K562 (cell line): Measurements from ENCODE around the gene ADAM19. TPM values are rescaled to one million over a fixed set of nuclear protein-coding genes. Genes with fewer than 3 reads are reported as not detected.

Experiments used
- ATAC-seq: fragments of 200-7000 bp; cut with Tn5 transposase; 3 replicates; pipeline ENCODE4 v1.9.1; 2020; ENCODE audit warnings: moderate library complexity
- BruUV-seq: library from RNA; stranded (reverse); fragments of 400-500 nt; replicated peaks from 2 replicates; lab custom pipeline; 2021; lab: Mats Ljungman, UMichigan
- CTCF ChIA-PET: fragments of 300-600 bp; formaldehyde crosslinking; extraction: SDS; loops from one replicate; lab custom pipeline; 2021; ENCODE audit warnings: low intra/inter-chr PET ratio; lab: Yijun Ruan, JAX
- POLR2A ChIA-PET: fragments of 300-600, 350-650 bp; sonication (Branson Sonifier 250); formaldehyde crosslinking; extraction: SDS; loops from one replicate; lab custom pipeline; 2021; ENCODE audit warnings: antibody characterized with exemption, inconsistent platforms; lab: Yijun Ruan, JAX
- DNase-seq, 4 experiments: peaks; one replicate each; pipeline versions ENCODE4 v3.0.0 to v3.0.0-alpha.2; 2011 to 2018; ENCODE audit warnings: low spot score in 3 of 4, mixed read lengths in 3 of 4; ENCODE audit errors: extremely low read depth in 1 of 4
- FAIRE-seq: peaks from 2 replicates; lab custom pipeline; 2011; peaks lifted over from hg19 to GRCh38; lab: Jason Lieb, UNC
- H2AFZ ChIP-seq: 2 replicates; pipeline ENCODE4 v1.6.0; 2011; ENCODE audit warnings: low read depth, low read length, control low read depth, inconsistent platforms
- H3K27ac ChIP-seq: fragments of 200-600 bp; 3 replicates; pipeline ENCODE4 v1.8.0; 2011; ENCODE audit warnings: low read depth, mild to moderate bottlenecking, control low read depth, inconsistent platforms, low read length, moderate library complexity, mixed read lengths; ENCODE audit errors: extremely low read depth
- H3K27me3 ChIP-seq, 2 experiments: fragments of 300-600 bp in 1 of 2; 2 replicates in 1 of 2; 3 replicates in 1 of 2; pipeline versions ENCODE4 v1.6.0 to v1.8.0; 2011; ENCODE audit warnings: inconsistent platforms in 2 of 2, low read length in 2 of 2, mild to moderate bottlenecking in 1 of 2, mixed read lengths in 1 of 2, moderate library complexity in 1 of 2; ENCODE audit not compliant: control insufficient read depth in 2 of 2, insufficient read depth in 2 of 2
- H3K36me3 ChIP-seq: fragments of 300-600 bp; 3 replicates; pipeline ENCODE4 v1.8.0; 2011; ENCODE audit warnings: mild to moderate bottlenecking, low read length, inconsistent platforms; ENCODE audit not compliant: control insufficient read depth, insufficient read depth
- H3K4me1 ChIP-seq, 2 experiments: fragments of 200-600 bp in 1 of 2; replicated peaks in 1 of 2; 2 replicates in 1 of 2; 3 replicates in 1 of 2; pipeline versions ENCODE4 v1.5.1 to v1.8.0; 2011; ENCODE audit warnings: inconsistent platforms in 2 of 2, low read length in 2 of 2, mild to moderate bottlenecking in 1 of 2, mixed read lengths in 1 of 2, moderate library complexity in 1 of 2; ENCODE audit not compliant: control insufficient read depth in 2 of 2, insufficient read depth in 2 of 2
- H3K4me2 ChIP-seq: 2 replicates; pipeline ENCODE4 v1.6.1; 2011; ENCODE audit warnings: low read length, control low read depth, inconsistent platforms, mixed read lengths; ENCODE audit not compliant: insufficient read depth
- H3K4me3 ChIP-seq: fragments of 200-600 bp; sonication (generic), shearing (Covaris generic); 2 replicates; pipeline ENCODE4 v1.5.1; 2016; ENCODE audit warnings: control low read depth, inconsistent platforms
- H3K79me2 ChIP-seq: fragments of 200-600 bp; 3 replicates; pipeline ENCODE4 v1.8.0; 2011; ENCODE audit warnings: low read length, inconsistent platforms; ENCODE audit not compliant: control insufficient read depth, insufficient read depth
- H3K9ac ChIP-seq, 2 experiments: 2 replicates each; pipeline versions ENCODE4 v1.6.0 to v1.6.1; 2011; ENCODE audit warnings: low read depth in 2 of 2, low read length in 2 of 2, control low read depth in 1 of 2, inconsistent platforms in 1 of 2, mild to moderate bottlenecking in 1 of 2, mixed read lengths in 1 of 2; ENCODE audit not compliant: insufficient read depth in 1 of 2
- H3K9me1 ChIP-seq: one replicate; pipeline ENCODE4 v1.6.0; 2011; ENCODE audit warnings: inconsistent platforms, mild to moderate bottlenecking, low read length, moderate library complexity; ENCODE audit not compliant: control insufficient read depth, insufficient read depth
- H3K9me3 ChIP-seq: replicated peaks from 2 replicates; pipeline ENCODE4 v1.5.1; 2011; ENCODE audit warnings: low read depth, low read length, inconsistent platforms; ENCODE audit not compliant: control insufficient read depth, insufficient read depth
- H4K20me1 ChIP-seq: replicated peaks from 2 replicates; pipeline ENCODE4 v1.6.1; 2011; ENCODE audit warnings: low read length, inconsistent platforms, mixed read lengths; ENCODE audit not compliant: control insufficient read depth, insufficient read depth
- CBFA2T2 ChIP-seq: fragments of 450-650 bp; conservative IDR thresholded peaks from 2 replicates; pipeline ENCODE4 v1.6.1; 2017; ENCODE audit warnings: mild to moderate bottlenecking
- KDM4B ChIP-seq, 2 experiments: fragments of 450-650 bp in 1 of 2; sonication (generic) in 1 of 2; IDR thresholded peaks; 2 replicates each; pipeline ENCODE4 v1.6.1; 2016 to 2017; ENCODE audit warnings: borderline replicate concordance in 2 of 2, antibody characterized with exemption in 1 of 2, low read depth in 1 of 2, mild to moderate bottlenecking in 1 of 2
- NFYB ChIP-seq: IDR thresholded peaks from 2 replicates; pipeline ENCODE4 v1.6.1; 2011; ENCODE audit warnings: mild to moderate bottlenecking, moderate library complexity; ENCODE audit not compliant: insufficient read length; ENCODE audit errors: extremely low read depth
- TSHZ1 ChIP-seq: fragments of 250-450 bp; sonication (Bioruptor Pico); IDR thresholded peaks from 2 replicates; pipeline ENCODE4 v1.4.0; 2020; ENCODE audit warnings: mild to moderate bottlenecking, moderate library complexity
- WGBS: fragments of 100-300 bp; shearing (Covaris generic); methylation state at CpG from one replicate; pipeline ENCODE4 v1.1.6; 2016; ENCODE audit warnings: low coverage, mixed read lengths; ENCODE audit not compliant: insufficient coverage; ENCODE audit errors: missing lambda C conversion rate; 5-methylcytosine and 5-hydroxymethylcytosine counted together
- in situ Hi-C: fragments of 300-500 bp; cut with MboI; formaldehyde crosslinking; loops from 4 replicates; pipeline ENCODE4 v1.15.0; 2018; ENCODE audit warnings: inconsistent platforms, mixed read lengths
- intact Hi-C: fragments of 100-400 bp; cut with micrococcal nuclease; formaldehyde crosslinking; loops from 2 replicates; pipeline ENCODE4 v1.14.2; 2022
- polyA plus RNA-seq, 8 experiments: library from polyadenylated mRNA; depleted of rRNA in 4 of 8; stranded (reverse) in 5 of 8; unstranded in 3 of 8; fragments of >200 nt; fragmentation: Nextera tagmentation in 2 of 8; fragmentation: Illumina TruSeq in 1 of 8; extraction: Ambion mirVana in 2 of 8; extraction: Trizol in 1 of 8; gene quantifications; 2 replicates each; pipeline versions ENCODE4 v1.2.1 to v1.2.3, GENCODE V29; 2011 to 2014; ENCODE audit warnings: inconsistent platforms in 1 of 8, missing spikeins in 1 of 8
- total RNA-seq, 7 experiments: library from RNA; depleted of rRNA in 6 of 7; stranded (reverse); fragments of >200 nt in 6 of 7; fragmentation: Illumina TruSeq in 2 of 7; extraction: Trizol in 2 of 7; gene quantifications; 2 replicates each; pipeline versions ENCODE4 v1.2.1 to v1.2.3, GENCODE V29; 2011 to 2021; ENCODE audit warnings: low replicate concordance in 1 of 7

Gene ADAM19
- total and polyA plus RNA-seq, 9 of the 15 experiments (the other 6 are each of a cell fraction or from before 2014, with no cell fraction given), result 0.11 to 1.1 (median 0.43) TPM

- Histone ChIP-seq H3K79me2 (no peaks in the 10 kb centered on the region), H3K4me1 (peaks cover 0 to 4% of the 10 kb centered on the region in 2 experiments; a peak in 2 of 5 replicates), H3K27ac (no peak overlapping the region), H3K36me3 (no peaks in the 10 kb centered on the region), H3K9me1 (no peaks in the 10 kb centered on the region), H3K9ac (no peak overlapping the region), H4K20me1 (no peaks in the 10 kb centered on the region), H3K4me2 (no peak overlapping the region), H2AFZ (no peak overlapping the region), H3K9me3 (no peaks in the 10 kb centered on the region), H3K27me3 (peaks cover 0 to 34% of the 10 kb centered on the region in 2 experiments; a peak in 3 of 5 replicates), H3K4me3 (no peak overlapping the region)
- no peak for TF ChIP-seq CBFA2T2
- TF ChIP-seq KDM4B (IDR thresholded peaks at IDR 0.05; ENCODE audit: borderline replicate concordance in 2 of 2, low read depth in 1 of 2), result no peak
- in situ Hi-C loops (no loop called here), intact Hi-C loops (no loop called here)
- ATAC-seq (no peak), DNase-seq (no peak), FAIRE-seq (no peak)
- ChIA-PET POLR2A (no interaction called here), CTCF (no interaction called here)
- WGBS, result 8% methylated on average over 6 of the region's 6 CpGs
- BruUV-seq, result no TSS peak
Measured at GRCh38 chr5:157449011-157449723, 126.4 kb downstream of the ADAM19 start.

- BruUV-seq, result no TSS peak
Measured at GRCh38 chr5:157447201-157447637, 128.4 kb downstream of the ADAM19 start.

More at GRCh38 chr5:157447201-157447637, 128.4 kb downstream of the ADAM19 start:
- DNase-seq, result peak in 2 of 4 experiments; percentile 7 to 30
- no peaks in the 10 kb centered on the region for H3K79me2 ChIP-seq
- no peak overlapping the region for H2AFZ ChIP-seq
- in situ Hi-C loops (no loop called here), intact Hi-C loops (no loop called here)
- no peak overlapping the region for H3K4me2 ChIP-seq
- H3K9me1 ChIP-seq, result no peaks in the 10 kb centered on the region
- H3K27me3 ChIP-seq, result peaks cover 3 to 35% of the 10 kb centered on the region in 2 experiments; a peak in 3 of 5 replicates
- no peaks in the 10 kb centered on the region for H3K36me3 ChIP-seq
- 16% methylated on average over 13 of the region's 13 CpGs for WGBS
- no peaks in the 10 kb centered on the region for H4K20me1 ChIP-seq
- TF ChIP-seq NFYB, result peak; percentile 3
- no peak for TF ChIP-seq TSHZ1 (CRISPR knock-in tag)
- ChIA-PET CTCF (no interaction called here), POLR2A (interaction anchor here (0.7 to 1.2 kb wide), 2 partner anchors 9 to 37 kb away, joined by 3 read pairs; no protein-coding TSS in a partner anchor)
- peak; percentile 84 for ATAC-seq
- H3K9ac ChIP-seq, result no peak overlapping the region
- no peaks in the 10 kb centered on the region for H3K9me3 ChIP-seq
- no peak overlapping the region for H3K4me3 ChIP-seq
- H3K4me1 ChIP-seq, result peaks cover 0 to 4% of the 10 kb centered on the region in 2 experiments; a peak in 2 of 5 replicates
- FAIRE-seq, result no peak
- H3K27ac ChIP-seq, result no peak overlapping the region
